Naive thymus-derived CD4-positive, alpha-beta T cell (primary cell): Measurements from ENCODE around the gene ZNF184. TPM values are rescaled to one million over a fixed set of nuclear protein-coding genes. Genes with fewer than 3 reads are reported as not detected.

Source experiments
- ATAC-seq: fragments of 150-1000 bp; cut with Tn5 transposase; 2 replicates; pipeline ENCODE4 v1.10.0; 2021; ENCODE audit warnings: mild to moderate bottlenecking, moderate library complexity
- CTCF ChIA-PET: fragments of 350-600 bp; sonication (Branson Sonifier 250); formaldehyde crosslinking; loops from one replicate; lab custom pipeline; 2021; ENCODE audit warnings: antibody characterized with exemption; lab: Charles Lee
- POLR2A ChIA-PET: fragments of 350-600 bp; sonication (Branson Sonifier 250); formaldehyde crosslinking; loops from one replicate; lab custom pipeline; 2021; ENCODE audit warnings: antibody characterized with exemption, inconsistent platforms; lab: Charles Lee
- DNase-seq, 9 donors: peaks; one replicate each; pipeline versions ENCODE4 v3.0.0 to v3.0.0-alpha.2; 2020 to 2022; ENCODE audit warnings: mixed read lengths in 1 of 9
- H3K27ac ChIP-seq: one replicate; pipeline ENCODE4 v1.7.0; 2013; ENCODE audit warnings: mild to moderate bottlenecking, low read depth, low read length, moderate library complexity
- H3K27me3 ChIP-seq, 2 donors: one replicate each; pipeline ENCODE4 v1.7.0; 2013; ENCODE audit warnings: low read length in 2 of 2, mild to moderate bottlenecking in 2 of 2, moderate library complexity in 2 of 2; ENCODE audit not compliant: control insufficient read depth in 2 of 2, insufficient read depth in 2 of 2
- H3K36me3 ChIP-seq, 3 experiments: 1 replicate in 2 of 3; 2 replicates in 1 of 3; pipeline ENCODE4 v1.7.0; 2013; ENCODE audit warnings: low read length in 3 of 3, mild to moderate bottlenecking in 3 of 3, moderate library complexity in 1 of 3; ENCODE audit not compliant: insufficient read depth in 3 of 3, control insufficient read depth in 2 of 3
- H3K4me1 ChIP-seq, 2 donors: one replicate each; pipeline ENCODE4 v1.7.0; 2013; ENCODE audit warnings: low read length in 2 of 2, mild to moderate bottlenecking in 2 of 2, moderate library complexity in 1 of 2; ENCODE audit not compliant: control insufficient read depth in 2 of 2, insufficient read depth in 2 of 2
- H3K4me3 ChIP-seq: 2 replicates; pipeline ENCODE4 v1.7.0; 2013; ENCODE audit warnings: mild to moderate bottlenecking, low read length
- H3K9me3 ChIP-seq, 3 experiments: 1 replicate in 2 of 3; 2 replicates in 1 of 3; pipeline ENCODE4 v1.7.0; 2013; ENCODE audit warnings: low read length in 3 of 3; ENCODE audit not compliant: control insufficient read depth in 2 of 3
- H3K27ac Mint-ChIP-seq, 9 donors: one replicate each; pipeline ENCODE4 v1.8.0; 2020 to 2022; ENCODE audit warnings: mixed read lengths in 9 of 9, mild to moderate bottlenecking in 8 of 9, moderate library complexity in 5 of 9, inconsistent platforms in 2 of 9
- H3K27me3 Mint-ChIP-seq, 5 donors: one replicate each; pipeline ENCODE4 v1.8.0; 2021 to 2022; ENCODE audit warnings: mixed read lengths in 5 of 5, mild to moderate bottlenecking in 1 of 5
- H3K36me3 Mint-ChIP-seq, 5 donors: one replicate each; pipeline ENCODE4 v1.8.0; 2020 to 2022; ENCODE audit warnings: mixed read lengths in 5 of 5, mild to moderate bottlenecking in 3 of 5, inconsistent platforms in 1 of 5
- H3K4me1 Mint-ChIP-seq, 7 donors: one replicate each; pipeline ENCODE4 v1.8.0; 2020 to 2022; ENCODE audit warnings: mixed read lengths in 7 of 7, mild to moderate bottlenecking in 3 of 7, inconsistent platforms in 1 of 7
- H3K4me3 Mint-ChIP-seq, 10 donors: one replicate each; pipeline ENCODE4 v1.8.0; 2020 to 2022; ENCODE audit warnings: mild to moderate bottlenecking in 10 of 10, mixed read lengths in 10 of 10, moderate library complexity in 6 of 10, inconsistent platforms in 2 of 10
- H3K9me3 Mint-ChIP-seq, 11 donors: one replicate each; pipeline ENCODE4 v1.8.0; 2020 to 2022; ENCODE audit warnings: mixed read lengths in 11 of 11, mild to moderate bottlenecking in 4 of 11, inconsistent platforms in 1 of 11, moderate library complexity in 1 of 11
- intact Hi-C, 2 donors: fragments of 100-400 bp; cut with micrococcal nuclease; formaldehyde crosslinking; loops; one replicate each; pipeline ENCODE4 v1.15.1; 2023
- polyA plus RNA-seq, 2 donors: library from polyadenylated mRNA; unstranded; fragments of 300-500 nt; fragmentation: Illumina TruSeq; gene quantifications; one replicate each; pipeline ENCODE4 v1.2.3, GENCODE V29; 2021
- total RNA-seq, 6 experiments: library from RNA in 5 of 6; stranded (reverse) in 5 of 6; gene quantifications; 1 replicate in 5 of 6; 2 replicates in 1 of 6; pipeline ENCODE4 v1.2.3 and lab custom pipeline; 2021 to 2026

The ZNF184 gene
- total and polyA plus RNA-seq, 7 experiments from 2014 or later, result 7.0 to 13.7 (median 12.3) TPM

DNA sequence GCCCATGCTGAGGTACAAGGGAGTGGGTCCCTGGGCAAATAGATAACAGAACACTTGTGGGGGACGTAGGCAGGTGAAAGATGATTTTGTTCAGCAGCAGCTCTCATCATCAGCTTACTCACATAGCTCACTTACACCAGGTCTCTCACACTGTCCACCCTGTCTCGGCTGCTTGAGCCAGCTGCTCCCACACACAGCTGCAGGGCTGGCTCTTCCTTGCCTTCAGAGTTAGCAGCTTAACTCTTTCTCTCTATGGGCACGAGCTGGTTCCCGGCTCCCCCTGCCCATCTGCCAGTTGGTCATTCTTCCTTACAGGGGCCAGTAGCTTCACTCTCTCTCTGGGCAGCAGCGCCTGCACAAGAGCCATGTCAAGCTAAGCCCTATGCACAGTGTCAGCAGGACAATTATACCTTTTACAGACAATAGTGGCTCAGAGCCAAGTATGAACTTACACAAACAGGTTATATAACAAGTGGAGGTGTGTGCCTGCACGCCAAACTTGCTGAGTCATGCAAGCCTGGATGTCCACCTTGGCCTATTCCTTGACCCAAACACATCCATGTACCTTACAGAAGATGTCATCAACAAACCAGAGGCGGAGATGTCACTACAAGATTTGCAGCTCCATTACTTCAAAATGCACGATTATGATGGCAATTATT, 65.6 kb downstream of the ZNF184 start:
- CTCF ChIA-PET, result no interaction called here
- peaks cover 0 to 9% (median 0%) of the 10 kb centered on the region in 3 experiments for H3K9me3 ChIP-seq
- no peaks in the 10 kb centered on the region for H3K4me1 Mint-ChIP-seq

DNA sequence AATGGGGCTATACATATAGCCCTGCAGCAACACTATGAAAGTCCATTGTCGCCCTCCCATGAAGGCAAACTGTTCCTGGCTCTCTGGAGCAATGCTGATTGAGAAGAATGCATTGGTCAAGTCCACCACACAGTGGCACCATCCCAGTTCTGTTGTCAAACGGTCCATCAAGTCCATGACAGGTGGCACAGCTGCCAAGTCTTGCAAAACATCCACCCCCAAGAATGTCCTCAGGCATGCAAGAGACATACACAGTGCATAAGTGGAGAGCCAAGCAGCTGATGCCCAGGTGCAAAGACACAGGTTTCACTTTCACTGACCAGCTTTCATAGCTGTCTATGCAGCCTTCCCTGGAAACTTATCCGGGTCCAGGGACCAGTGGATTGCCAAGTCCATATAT, 66.8 kb downstream of the ZNF184 start:
- intact Hi-C loops, result no loop called here
- no peaks in the 10 kb centered on the region for H3K36me3 ChIP-seq
- CTCF ChIA-PET, result no interaction called here
- DNase-seq (no peak), ATAC-seq (no peak)
- Mint-ChIP-seq H3K9me3 (peaks cover 8 to 38% (median 27%) of the 10 kb centered on the region in 11 donors), H3K4me3 (no peak overlapping the region), H3K4me1 (no peaks in the 10 kb centered on the region), H3K27ac (no peak overlapping the region), H3K36me3 (peaks cover 7 to 32% (median 26%) of the 10 kb centered on the region in 5 donors), H3K27me3 (no peaks in the 10 kb centered on the region)
- no peak overlapping the region for H3K27ac ChIP-seq
- POLR2A ChIA-PET, result no interaction called here
- H3K4me1 ChIP-seq, result no peaks in the 10 kb centered on the region
- peaks cover 0 to 17% (median 6%) of the 10 kb centered on the region in 3 experiments for H3K9me3 ChIP-seq
- no peaks in the 10 kb centered on the region for H3K27me3 ChIP-seq
- no peak overlapping the region for H3K4me3 ChIP-seq

More for the DNA sequence above, 65.6 kb downstream of the ZNF184 start:
- H3K4me3 ChIP-seq, result no peak overlapping the region
- Mint-ChIP-seq H3K36me3 (peaks cover 3 to 22% (median 16%) of the 10 kb centered on the region in 5 donors), H3K9me3 (peaks cover 7 to 26% (median 19%) of the 10 kb centered on the region in 11 donors), H3K27me3 (no peaks in the 10 kb centered on the region), H3K4me3 (no peak overlapping the region), H3K27ac (no peak overlapping the region)
- DNase-seq (no peak), ATAC-seq (no peak)
- H3K36me3 ChIP-seq, result no peaks in the 10 kb centered on the region
- POLR2A ChIA-PET, result interaction anchor here (0.6 kb wide), 1 partner anchor 274 kb away, joined by 3 read pairs; no protein-coding TSS in a partner anchor
- no peaks in the 10 kb centered on the region for H3K27me3 ChIP-seq
- no peak overlapping the region for H3K27ac ChIP-seq
- intact Hi-C loops, result no loop called here
- no peaks in the 10 kb centered on the region for H3K4me1 ChIP-seq

DNA sequence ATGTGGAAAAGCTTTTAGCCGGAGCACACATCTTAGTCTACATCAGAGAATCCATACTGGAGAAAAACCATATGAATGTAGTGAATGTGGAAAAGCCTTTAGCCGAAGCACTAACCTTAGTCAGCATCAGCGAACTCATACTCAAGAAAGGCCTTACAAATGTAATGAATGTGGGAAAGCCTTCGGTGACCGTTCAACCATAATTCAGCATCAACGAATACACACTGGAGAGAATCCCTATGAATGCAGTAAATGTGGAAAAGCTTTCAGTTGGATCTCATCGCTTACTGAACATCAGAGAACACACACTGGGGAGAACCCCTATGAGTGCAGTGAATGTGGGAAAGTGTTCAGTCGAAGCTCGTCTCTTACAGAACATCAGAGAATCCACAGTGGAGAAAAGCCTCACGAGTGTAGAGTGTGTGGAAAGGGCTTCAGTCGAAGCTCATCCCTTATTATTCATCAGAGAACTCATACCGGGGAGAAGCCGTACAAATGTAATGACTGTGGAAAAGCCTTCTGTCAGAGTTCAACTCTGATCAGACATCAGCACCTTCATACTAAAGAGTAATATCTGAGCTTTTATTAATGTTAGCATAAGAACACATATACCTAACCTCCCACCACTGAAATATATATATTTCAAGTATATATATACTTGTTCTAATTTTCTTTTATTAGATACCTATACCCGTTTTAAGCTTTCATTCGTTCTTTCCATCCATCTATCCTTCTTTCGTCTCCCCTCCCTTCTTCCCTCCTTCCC, 71.8 kb downstream of the ZNF184 start:
- Mint-ChIP-seq H3K27me3 (no peaks in the 10 kb centered on the region), H3K4me1 (no peaks in the 10 kb centered on the region), H3K4me3 (no peak overlapping the region), H3K36me3 (peaks cover 27 to 64% (median 54%) of the 10 kb centered on the region in 5 donors), H3K27ac (no peak overlapping the region), H3K9me3 (peaks cover 15 to 75% (median 50%) of the 10 kb centered on the region in 11 donors)
- H3K27ac ChIP-seq, result no peak overlapping the region
- no peaks in the 10 kb centered on the region for H3K4me1 ChIP-seq
- ChIA-PET CTCF (no interaction called here), POLR2A (no interaction called here)
- no peak for DNase-seq
- intact Hi-C loops, result no loop called here
- H3K4me3 ChIP-seq, result no peak overlapping the region
- no peaks in the 10 kb centered on the region for H3K27me3 ChIP-seq
- no peak for ATAC-seq
- peaks cover 5 to 41% (median 16%) of the 10 kb centered on the region in 3 experiments for H3K9me3 ChIP-seq
- peaks cover 0 to 13% (median 0%) of the 10 kb centered on the region in 3 experiments for H3K36me3 ChIP-seq

Other genes with a start within 250 kb of the ZNF184 start
- gene PRSS16, start 225.4 kb downstream of the ZNF184 start, total RNA-seq, result under 1 TPM in 4 of 5 experiments, not detected in 1; 0.40 to 0.92 (median 0.55) TPM
- 1 to 10 TPM in 1 of 2 donors, under 1 TPM in 1; 0.82 to 2.0 TPM for gene PRSS16, start 225.4 kb downstream of the ZNF184 start, polyA plus RNA-seq
- gene POM121L2, start 160.8 kb downstream of the ZNF184 start, total RNA-seq, result not detected
- gene POM121L2, start 160.8 kb downstream of the ZNF184 start, polyA plus RNA-seq, result not detected
- 1 to 10 TPM in 4 of 5 experiments, under 1 TPM in 1; 0.19 to 5.7 (median 3.3) TPM for gene ZNF391, start 84.3 kb downstream of the ZNF184 start, total RNA-seq
- 1 to 10 TPM; 3.4 to 3.9 TPM for gene ZNF391, start 84.3 kb downstream of the ZNF184 start, polyA plus RNA-seq